ENCODE results near the gene HSD11B1.

HSD11B1 gene

GRCh38 chr1:209704584-209704983, at the start of gene HSD11B1:
TSS of gene HSD11B1 (plus strand) at chr1:209704846. CDS start at chr1:209704943, 97 bp downstream.
- intact Hi-C loops (cut with DNase I; ENCODE audit: low total_unique reads) = no loop called here
- no peaks in the 10 kb centered on the region for H3K4me1 ChIP-seq
- TF ChIP-seq, protein P1, sequence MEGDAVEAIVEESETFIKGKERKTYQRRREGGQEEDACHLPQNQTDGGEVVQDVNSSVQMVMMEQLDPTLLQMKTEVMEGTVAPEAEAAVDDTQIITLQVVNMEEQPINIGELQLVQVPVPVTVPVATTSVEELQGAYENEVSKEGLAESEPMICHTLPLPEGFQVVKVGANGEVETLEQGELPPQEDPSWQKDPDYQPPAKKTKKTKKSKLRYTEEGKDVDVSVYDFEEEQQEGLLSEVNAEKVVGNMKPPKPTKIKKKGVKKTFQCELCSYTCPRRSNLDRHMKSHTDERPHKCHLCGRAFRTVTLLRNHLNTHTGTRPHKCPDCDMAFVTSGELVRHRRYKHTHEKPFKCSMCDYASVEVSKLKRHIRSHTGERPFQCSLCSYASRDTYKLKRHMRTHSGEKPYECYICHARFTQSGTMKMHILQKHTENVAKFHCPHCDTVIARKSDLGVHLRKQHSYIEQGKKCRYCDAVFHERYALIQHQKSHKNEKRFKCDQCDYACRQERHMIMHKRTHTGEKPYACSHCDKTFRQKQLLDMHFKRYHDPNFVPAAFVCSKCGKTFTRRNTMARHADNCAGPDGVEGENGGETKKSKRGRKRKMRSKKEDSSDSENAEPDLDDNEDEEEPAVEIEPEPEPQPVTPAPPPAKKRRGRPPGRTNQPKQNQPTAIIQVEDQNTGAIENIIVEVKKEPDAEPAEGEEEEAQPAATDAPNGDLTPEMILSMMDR (IDR thresholded peaks at IDR 0.05) = no peak
- no peak within 1 kb of the TSS for H3K27ac ChIP-seq
- H3K27me3 ChIP-seq = peaks cover 0 to 4% of the 10 kb centered on the region in 2 donors
- peak; percentile 84 to 88 for DNase-seq
- H3K9me3 ChIP-seq = no peaks in the 10 kb centered on the region
- H3K36me3 ChIP-seq = no peaks in the 10 kb centered on the region
- no peak within 1 kb of the TSS for H3K4me3 ChIP-seq

DNA sequence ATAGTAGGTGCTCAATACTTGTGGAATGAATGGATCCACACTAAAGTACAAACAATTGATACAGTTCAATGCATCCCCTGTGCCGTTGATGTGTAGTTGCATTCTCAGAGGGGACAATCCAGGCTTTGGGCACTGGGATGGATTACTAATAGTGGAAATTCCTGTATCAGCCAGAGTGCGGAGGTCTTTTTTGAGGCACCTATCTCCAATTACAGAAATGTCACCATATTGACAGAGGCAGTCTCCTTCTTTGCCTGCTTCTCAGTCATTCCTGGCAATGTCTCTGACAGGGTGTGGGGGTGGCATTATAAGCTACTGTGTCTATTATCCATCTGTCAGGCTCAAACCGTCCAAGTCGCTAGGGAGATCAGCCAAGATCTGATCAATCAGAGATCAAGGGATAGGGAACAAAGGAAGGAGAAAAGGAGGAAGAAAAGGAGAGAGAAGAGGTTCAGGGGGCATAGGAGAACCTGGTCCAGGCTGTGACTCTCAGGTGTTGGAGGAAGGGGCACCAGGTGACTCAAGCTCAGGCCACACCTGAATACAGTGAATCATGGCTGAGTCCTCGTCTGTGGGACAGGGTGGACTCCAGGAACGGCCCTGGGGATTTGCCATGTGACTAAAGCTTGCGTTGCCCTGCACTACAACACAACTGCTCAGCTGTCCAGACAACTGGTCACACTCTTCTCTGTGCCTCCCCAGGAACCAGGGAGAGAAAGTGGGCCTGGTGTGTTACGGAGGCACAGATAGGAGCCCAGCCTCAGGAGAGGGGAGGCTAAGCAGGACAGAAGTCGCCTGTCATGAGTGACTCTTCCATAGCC, 49.0 kb upstream of the HSD11B1 start:
- intact Hi-C loops (cut with DNase I; ENCODE audit: low total_unique reads) = no loop called here
- no peak overlapping the region for H3K4me3 ChIP-seq
- H3K9me3 ChIP-seq = no peaks in the 10 kb centered on the region
- H3K4me1 ChIP-seq = peaks cover 0 to 19% (median 16%) of the 10 kb centered on the region in 4 donors
- no peak for DNase-seq
- TF ChIP-seq, protein P1 (IDR thresholded peaks at IDR 0.05) = no peak
- peaks cover 0 to 3% of the 10 kb centered on the region in 2 donors for H3K27me3 ChIP-seq
- no peak overlapping the region for H3K27ac ChIP-seq
- H3K36me3 ChIP-seq = no peaks in the 10 kb centered on the region

- intact Hi-C loops (cut with DNase I; ENCODE audit: low total_unique reads) = no loop called here
- no peak overlapping the region for H3K27ac ChIP-seq
Measured at GRCh38 chr1:209657140-209657879, 47.3 kb upstream of the HSD11B1 start.

DNA sequence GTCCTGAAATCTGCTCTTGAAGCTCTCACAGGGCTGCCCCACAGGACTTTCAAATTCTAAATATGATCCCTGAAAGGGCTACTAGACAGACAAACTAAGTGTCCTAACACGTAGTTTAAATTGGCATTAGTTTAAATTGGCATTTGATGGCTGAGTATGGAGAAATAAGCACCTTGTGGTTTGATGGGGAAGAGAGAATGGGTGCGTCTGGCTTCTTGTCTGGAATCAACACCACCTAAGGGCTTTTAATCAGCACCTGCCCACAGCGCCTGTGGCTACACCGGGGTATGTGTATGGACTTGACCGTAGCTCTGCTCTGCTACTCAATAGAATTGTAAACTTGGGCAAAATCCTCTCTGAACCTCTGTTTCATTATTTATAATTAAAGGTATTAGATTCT, 46.7 kb upstream of the HSD11B1 start:
- no peak for DNase-seq
- H3K4me1 ChIP-seq = peaks cover 0 to 7% (median 6%) of the 10 kb centered on the region in 4 donors
- H3K4me3 ChIP-seq = no peak overlapping the region
- no peaks in the 10 kb centered on the region for H3K36me3 ChIP-seq
- H3K27me3 ChIP-seq = peaks cover 0 to 3% of the 10 kb centered on the region in 2 donors
- TF ChIP-seq, protein P1 (IDR thresholded peaks at IDR 0.05) = no peak
- no peak overlapping the region for H3K27ac ChIP-seq
- intact Hi-C loops (cut with DNase I; ENCODE audit: low total_unique reads) = no loop called here
- H3K9me3 ChIP-seq = no peaks in the 10 kb centered on the region

More at GRCh38 chr1:209657140-209657879, 47.3 kb upstream of the HSD11B1 start:
- H3K4me1 ChIP-seq = peaks cover 0 to 11% (median 7%) of the 10 kb centered on the region in 4 donors
- no peaks in the 10 kb centered on the region for H3K36me3 ChIP-seq
- H3K27me3 ChIP-seq = peaks cover 0 to 3% of the 10 kb centered on the region in 2 donors
- DNase-seq = no peak
- TF ChIP-seq, protein P1 (IDR thresholded peaks at IDR 0.05) = no peak
- no peaks in the 10 kb centered on the region for H3K9me3 ChIP-seq
- H3K4me3 ChIP-seq = no peak overlapping the region

DNA sequence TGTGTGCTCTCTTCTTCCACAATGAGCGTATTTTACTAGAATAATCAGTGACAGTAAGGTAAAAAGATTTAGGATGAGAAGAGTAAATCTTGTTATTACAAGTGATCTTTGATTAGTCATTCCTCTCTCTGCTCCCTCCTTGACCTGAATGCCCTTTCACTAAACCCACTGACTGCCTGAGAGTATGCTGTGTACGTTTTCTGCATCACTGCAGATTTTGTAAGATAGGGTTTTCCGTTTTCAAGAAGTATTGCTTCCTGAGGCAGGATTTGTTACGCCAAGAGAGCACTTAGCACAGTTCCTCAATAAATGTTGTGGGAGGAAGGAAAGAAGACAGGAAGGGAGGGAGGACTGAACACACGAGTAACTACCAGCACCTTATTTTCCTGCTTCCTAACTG, 44.7 kb upstream of the HSD11B1 start:
- Histone ChIP-seq H3K4me3 (no peak overlapping the region), H3K4me1 (no peaks in the 10 kb centered on the region), H3K9me3 (no peaks in the 10 kb centered on the region), H3K27me3 (peaks cover 0 to 3% of the 10 kb centered on the region in 2 donors), H3K36me3 (no peaks in the 10 kb centered on the region), H3K27ac (no peak overlapping the region)
- intact Hi-C loops (cut with DNase I; ENCODE audit: low total_unique reads) = no loop called here
- TF ChIP-seq, protein P1 (IDR thresholded peaks at IDR 0.05) = no peak
- no peak for DNase-seq

All from tibial artery (tissue), 4 donors.